Upper lobe of left lung (tissue), 4 donors: ENCODE data around the gene SMIM14.

Source experiments
- EP300 ChIP-seq, 4 donors: sonication (generic); formaldehyde crosslinking; IDR thresholded peaks; one replicate each; pipeline ENCODE4 v1.5.1; 2017; ENCODE audit warnings: antibody characterized with exemption in 4 of 4, control low read depth in 2 of 4
- POLR2A ChIP-seq, 4 donors: fragments of 450-650 bp; IDR thresholded peaks; one replicate each; pipeline ENCODE4 v1.5.1; 2016 to 2017; ENCODE audit warnings: antibody characterized with exemption in 4 of 4, mild to moderate bottlenecking in 2 of 4
- TF ChIP-seq, protein P1 (sequence below), 6 experiments: fragments of 450-650 bp in 4 of 6; fragments of 200-600 bp in 2 of 6; sonication (generic) in 2 of 6; IDR thresholded peaks; one replicate each; pipeline ENCODE4 v1.5.1; 2016 to 2019; ENCODE audit warnings: antibody characterized with exemption in 6 of 6

DNA sequence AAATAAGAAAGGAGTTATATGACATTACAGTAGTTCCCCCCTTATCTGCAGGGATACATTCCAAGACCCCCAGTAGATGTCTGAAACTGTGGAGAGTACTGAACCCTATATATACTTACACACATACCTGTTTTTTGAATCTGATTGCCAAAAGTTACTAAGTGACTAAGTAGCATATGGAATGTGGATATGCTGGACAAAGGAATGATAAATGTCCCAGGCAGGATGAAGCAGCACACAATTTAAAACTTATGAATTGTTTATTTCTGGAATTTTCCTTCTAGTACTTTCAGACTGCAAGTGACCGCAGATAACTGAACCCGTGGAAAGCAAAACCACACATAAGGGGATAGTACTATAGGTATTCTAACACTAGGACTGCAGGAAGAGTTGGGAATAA is 134.1 kb downstream of the SMIM14 start:
- TF ChIP-seq POLR2A (IDR thresholded peaks at IDR 0.05) (no peak), EP300 (IDR thresholded peaks at IDR 0.05) (no peak)
- TF ChIP-seq, protein P1, sequence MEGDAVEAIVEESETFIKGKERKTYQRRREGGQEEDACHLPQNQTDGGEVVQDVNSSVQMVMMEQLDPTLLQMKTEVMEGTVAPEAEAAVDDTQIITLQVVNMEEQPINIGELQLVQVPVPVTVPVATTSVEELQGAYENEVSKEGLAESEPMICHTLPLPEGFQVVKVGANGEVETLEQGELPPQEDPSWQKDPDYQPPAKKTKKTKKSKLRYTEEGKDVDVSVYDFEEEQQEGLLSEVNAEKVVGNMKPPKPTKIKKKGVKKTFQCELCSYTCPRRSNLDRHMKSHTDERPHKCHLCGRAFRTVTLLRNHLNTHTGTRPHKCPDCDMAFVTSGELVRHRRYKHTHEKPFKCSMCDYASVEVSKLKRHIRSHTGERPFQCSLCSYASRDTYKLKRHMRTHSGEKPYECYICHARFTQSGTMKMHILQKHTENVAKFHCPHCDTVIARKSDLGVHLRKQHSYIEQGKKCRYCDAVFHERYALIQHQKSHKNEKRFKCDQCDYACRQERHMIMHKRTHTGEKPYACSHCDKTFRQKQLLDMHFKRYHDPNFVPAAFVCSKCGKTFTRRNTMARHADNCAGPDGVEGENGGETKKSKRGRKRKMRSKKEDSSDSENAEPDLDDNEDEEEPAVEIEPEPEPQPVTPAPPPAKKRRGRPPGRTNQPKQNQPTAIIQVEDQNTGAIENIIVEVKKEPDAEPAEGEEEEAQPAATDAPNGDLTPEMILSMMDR (IDR thresholded peaks at IDR 0.05): no peak
